Measurements from ENCODE around the gene ACADL. TPM values are rescaled to one million over a fixed set of nuclear protein-coding genes. Genes with fewer than 3 reads are reported as not detected.

Gene ACADL
- total and polyA plus RNA-seq, 2 of the 8 experiments (the other 6 are each of a cell fraction or from before 2014, with no cell fraction given) = 0.11 to 0.34 TPM

GRCh38 chr2:210228586-210228985 lies 3.3 kb upstream of the ACADL start (continued):
- TF ChIP-seq CHD7 (IDR thresholded peaks at IDR 0.05; ENCODE audit: insufficient replicate concordance, low read length) = no peak
- no peak for TF ChIP-seq KDM1A (IDR thresholded peaks at IDR 0.05; ENCODE audit: borderline replicate concordance, low read length)
- no peak for TF ChIP-seq RAD21 (IDR thresholded peaks at IDR 0.05 in 1 of 2, conservative IDR thresholded peaks at IDR 0.05 in 1 of 2; ENCODE audit: low read depth in 2 of 2, low read length in 2 of 2)
- TF ChIP-seq SP4 (IDR thresholded peaks at IDR 0.05; ENCODE audit: low read length) = no peak
- no peak for TF ChIP-seq SIN3A (conservative IDR thresholded peaks at IDR 0.05 in 1 of 2, IDR thresholded peaks at IDR 0.05 in 1 of 2; ENCODE audit: low read depth in 1 of 2, low read length in 2 of 2)
- no peak for TF ChIP-seq SIRT6 (IDR thresholded peaks at IDR 0.05; ENCODE audit: low read length)
- TF ChIP-seq SP1 (IDR thresholded peaks at IDR 0.05; ENCODE audit: low read depth, low read length) = no peak
- no peak for TF ChIP-seq NRF1 (IDR thresholded peaks at IDR 0.05; ENCODE audit: low read depth, low read length)
- TF ChIP-seq ATF2 (IDR thresholded peaks at IDR 0.05; ENCODE audit: low read length) = no peak
- TF ChIP-seq SP2 (IDR thresholded peaks at IDR 0.05; ENCODE audit: low read length) = no peak

Measured in H1 (cell line).